Activated T-cell treated with anti-CD3 and anti-CD28 coated beads for 24 hours (primary cell): ENCODE measurements around the gene ABHD1.

Experiments used
- DNase-seq: peaks from one replicate; pipeline ENCODE4 v3.0.0-alpha.2; 2020; ENCODE audit warnings: low read depth

ABHD1 gene

GRCh38 chr2:27135478-27135955 is 11.9 kb downstream of the ABHD1 start:
- DNase-seq: no peak

GRCh38 chr2:27136751-27137150 is 13.1 kb downstream of the ABHD1 start:
- DNase-seq: no peak

- no peak for DNase-seq
These were observed 13.8 kb downstream of the ABHD1 start for GRCh38 chr2:27137322-27137935.

GRCh38 chr2:27138111-27138510 is 14.5 kb downstream of the ABHD1 start:
- no peak for DNase-seq

- no peak for DNase-seq
These were observed 15.7 kb downstream of the ABHD1 start, which contains the start of gene PRR30 for GRCh38 chr2:27139310-27139709. PRR30 (minus strand) TSS chr2:27139410; CDS start chr2:27138329, 1,081 bp downstream.

GRCh38 chr2:27143285-27143684 is 19.7 kb downstream of the ABHD1 start:
- DNase-seq: no peak

GRCh38 chr2:27145682-27146081 is 22.1 kb downstream of the ABHD1 start:
- DNase-seq: no peak

GRCh38 chr2:27147935-27148334 is 24.3 kb downstream of the ABHD1 start:
- DNase-seq: no peak

GRCh38 chr2:27148801-27149439 is 25.3 kb downstream of the ABHD1 start, which contains the start of gene TCF23:
TCF23 (plus strand) TSS chr2:27149004; CDS start chr2:27149134, 130 bp downstream.
- no peak for DNase-seq

- no peak for DNase-seq
These were observed 26.2 kb downstream of the ABHD1 start for GRCh38 chr2:27149570-27150405.

GRCh38 chr2:27150639-27151230 is 27.1 kb downstream of the ABHD1 start:
- DNase-seq: no peak

- no peak for DNase-seq
These were observed 28.6 kb downstream of the ABHD1 start for GRCh38 chr2:27152102-27152795.

GRCh38 chr2:27152796-27153464 is 29.3 kb downstream of the ABHD1 start:
- DNase-seq: no peak

GRCh38 chr2:27154488-27154887 is 30.9 kb downstream of the ABHD1 start:
- no peak for DNase-seq

GRCh38 chr2:27155069-27155520 is 31.5 kb downstream of the ABHD1 start:
- DNase-seq: no peak

- DNase-seq: no peak
These were observed 34.9 kb downstream of the ABHD1 start for GRCh38 chr2:27158468-27158867.

GRCh38 chr2:27159271-27159670 is 35.7 kb downstream of the ABHD1 start:
- no peak for DNase-seq

- DNase-seq: no peak
These were observed 36.6 kb downstream of the ABHD1 start for GRCh38 chr2:27160191-27160590.

- DNase-seq: no peak
These were observed 38.8 kb downstream of the ABHD1 start for GRCh38 chr2:27162151-27163121.
